SH-SY5Y (cell line): ENCODE measurements around the gene SNRNP70.
"Not testable (repeated sequence)": the region's sequence is repeated elsewhere in the genome, so short reads cannot be mapped to it uniquely, and the experiment has no call there.

ENCODE experiments used
- GATA2 ChIP-seq: IDR thresholded peaks from 2 replicates; pipeline ENCODE4 v1.6.1; 2011; ENCODE audit warnings: mild to moderate bottlenecking, low read depth, low read length
- GATA3 ChIP-seq: IDR thresholded peaks from 2 replicates; pipeline ENCODE4 v1.6.1; 2011; ENCODE audit warnings: low read depth, mild to moderate bottlenecking, low read length, moderate library complexity

DNA sequence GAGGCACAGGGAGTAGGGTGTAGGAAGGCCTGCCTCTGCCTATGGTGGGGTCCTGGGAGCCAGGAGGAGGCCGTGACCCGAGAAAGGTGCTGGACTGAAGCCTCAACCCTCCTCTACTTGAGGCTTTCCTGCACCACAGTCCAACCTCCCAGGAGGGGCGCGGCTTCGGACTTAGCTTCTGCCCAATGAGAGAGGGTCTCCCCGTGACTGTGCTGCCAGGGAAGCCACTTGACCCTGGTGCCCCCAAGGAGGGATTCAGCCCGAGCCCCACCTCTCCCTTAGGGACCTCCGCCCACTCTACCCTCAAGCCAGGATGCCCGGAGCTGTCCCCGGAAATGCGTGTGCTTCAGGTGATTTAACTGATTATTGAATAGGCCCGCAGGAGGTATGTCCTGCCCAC is 36.2 kb upstream of the SNRNP70 start, which contains the start of gene CGB8:
- TF ChIP-seq GATA2, GATA3: not testable (repeated sequence)
